Endothelial cell of umbilical vein (primary cell): Measurements from ENCODE around the gene SCNN1B. TPM values are rescaled to one million over a fixed set of nuclear protein-coding genes. Genes with fewer than 3 reads are reported as not detected.

ENCODE experiments used
- BruUV-seq: library from RNA; stranded (reverse); fragments of 400-500 nt; replicated peaks from 2 replicates; lab custom pipeline; 2021; lab: Mats Ljungman, UMichigan
- CTCF ChIA-PET: fragments of 300-600, 350-600 bp; sonication (Branson Sonifier 250); formaldehyde crosslinking; loops from one replicate; lab custom pipeline; 2021; ENCODE audit warnings: antibody characterized with exemption, inconsistent platforms; lab: Charles Lee
- POLR2A ChIA-PET: fragments of 300-600, 350-600 bp; sonication (Branson Sonifier 250); formaldehyde crosslinking; loops from one replicate; lab custom pipeline; 2021; ENCODE audit warnings: antibody characterized with exemption, inconsistent platforms; lab: Charles Lee
- DNase-seq: peaks from one replicate; pipeline ENCODE4 v3.0.0-alpha.2; 2011; ENCODE audit warnings: low read depth, low spot score
- FAIRE-seq: peaks from 2 replicates; lab custom pipeline; 2011; peaks lifted over from hg19 to GRCh38; lab: Jason Lieb, UNC
- H2AFZ ChIP-seq: 2 replicates; pipeline ENCODE4 v1.6.0; 2012; ENCODE audit warnings: low read depth, low read length, control low read depth, inconsistent platforms
- H3K27ac ChIP-seq: 2 replicates; pipeline ENCODE4 v1.5.1; 2011; ENCODE audit warnings: low read depth, mild to moderate bottlenecking, control low read depth, low read length, moderate library complexity; ENCODE audit not compliant: insufficient read depth
- H3K27me3 ChIP-seq, 2 experiments: 2 replicates each; pipeline versions ENCODE4 v1.6.0 to v1.6.1; 2011; ENCODE audit warnings: low read length in 2 of 2, mixed read lengths in 1 of 2; ENCODE audit not compliant: control insufficient read depth in 2 of 2, insufficient read depth in 2 of 2
- H3K36me3 ChIP-seq, 2 experiments: 2 replicates in 1 of 2; 3 replicates in 1 of 2; pipeline ENCODE4 v1.5.1; 2011; ENCODE audit warnings: low read length in 2 of 2, mild to moderate bottlenecking in 1 of 2, moderate library complexity in 1 of 2; ENCODE audit not compliant: control insufficient read depth in 2 of 2, insufficient read depth in 2 of 2; ENCODE audit errors: extremely low read depth in 1 of 2
- H3K4me1 ChIP-seq: 3 replicates; pipeline ENCODE4 v1.5.1; 2011; ENCODE audit warnings: mild to moderate bottlenecking, low read length; ENCODE audit not compliant: control insufficient read depth, insufficient read depth; ENCODE audit errors: extremely low read depth
- H3K4me2 ChIP-seq: 2 replicates; pipeline ENCODE4 v1.6.1; 2011; ENCODE audit warnings: low read length, control low read depth, mixed read lengths; ENCODE audit not compliant: insufficient read depth
- H3K4me3 ChIP-seq, 3 experiments: fragments of 200-600 bp in 1 of 3; sonication (generic), shearing (Covaris generic) in 1 of 3; replicated peaks in 1 of 3; 2 replicates each; pipeline ENCODE4 v1.5.1; 2011 to 2016; ENCODE audit warnings: control low read depth in 3 of 3, low read length in 3 of 3, mild to moderate bottlenecking in 2 of 3, inconsistent platforms in 1 of 3, low read depth in 1 of 3, moderate library complexity in 1 of 3; ENCODE audit not compliant: insufficient read depth in 1 of 3
- H3K79me2 ChIP-seq: 2 replicates; pipeline ENCODE4 v1.6.0; 2012; ENCODE audit warnings: low read length, inconsistent platforms; ENCODE audit not compliant: control insufficient read depth, insufficient read depth
- H3K9ac ChIP-seq: replicated peaks from 2 replicates; pipeline ENCODE3; 2011; ENCODE audit warnings: low read length, control low read depth; ENCODE audit not compliant: insufficient read depth; ENCODE audit errors: extremely low read depth
- H3K9me1 ChIP-seq: replicated peaks from 3 replicates; pipeline ENCODE4 v1.6.0; 2011; ENCODE audit warnings: mild to moderate bottlenecking, low read length; ENCODE audit not compliant: control insufficient read depth, insufficient read depth; ENCODE audit errors: extremely low read depth
- H3K9me3 ChIP-seq: replicated peaks from 2 replicates; pipeline ENCODE4 v1.5.1; 2012; ENCODE audit warnings: low read length, inconsistent platforms; ENCODE audit not compliant: control insufficient read depth, insufficient read depth
- H4K20me1 ChIP-seq: replicated peaks from 2 replicates; pipeline ENCODE3; 2011; ENCODE audit warnings: mild to moderate bottlenecking, low read length; ENCODE audit not compliant: control insufficient read depth, insufficient read depth; ENCODE audit errors: extremely low read depth
- EZH2 ChIP-seq: IDR thresholded peaks from 2 replicates; pipeline ENCODE4 v1.6.1; 2012; ENCODE audit warnings: borderline replicate concordance, low read depth, mild to moderate bottlenecking, moderate library complexity, low read length, inconsistent platforms; ENCODE audit not compliant: severe bottlenecking
- FOS ChIP-seq: IDR thresholded peaks from 2 replicates; pipeline ENCODE4 v1.6.1; 2011; ENCODE audit warnings: mild to moderate bottlenecking, low read length, moderate library complexity, borderline replicate concordance; ENCODE audit not compliant: insufficient read depth
- GATA2 ChIP-seq: IDR thresholded peaks from 2 replicates; pipeline ENCODE4 v1.7.0; 2011; ENCODE audit warnings: low read depth, mild to moderate bottlenecking, moderate library complexity, mixed read lengths, low read length; ENCODE audit not compliant: insufficient read length, insufficient read depth
- JUN ChIP-seq: IDR thresholded peaks from 2 replicates; pipeline ENCODE4 v1.6.1; 2011; ENCODE audit warnings: borderline replicate concordance, low read depth; ENCODE audit not compliant: insufficient read length, insufficient read depth
- MYC ChIP-seq: IDR thresholded peaks from one replicate; pipeline ENCODE4 v1.6.1; 2011; ENCODE audit warnings: mild to moderate bottlenecking, low read depth, low read length
- POLR2A ChIP-seq: IDR thresholded peaks from 2 replicates; pipeline ENCODE4 v1.6.1; 2012; ENCODE audit warnings: low read depth, mild to moderate bottlenecking, control low read depth, low read length
- POLR2AphosphoS5 ChIP-seq: IDR thresholded peaks from 2 replicates; pipeline ENCODE4 v1.6.1; 2012; ENCODE audit warnings: low read depth, mild to moderate bottlenecking, control low read depth, low read length, moderate library complexity; ENCODE audit not compliant: insufficient read depth
- dilution Hi-C: fragments of 300-500 bp; cut with MboI; formaldehyde crosslinking; loops from one replicate; pipeline ENCODE4 v1.15.0; 2019; ENCODE audit warnings: low sequenced_read_pairs; ENCODE audit not compliant: extremely low pct_ligation_motif_present
- intact Hi-C: fragments of 100-400 bp; cut with micrococcal nuclease; formaldehyde crosslinking; loops from one replicate; pipeline ENCODE4 v1.10.0; 2022
- polyA plus RNA-seq, 4 experiments: library from polyadenylated mRNA; depleted of rRNA in 3 of 4; stranded (reverse) in 3 of 4; unstranded in 1 of 4; fragments of >200 nt; gene quantifications; 2 replicates each; pipeline versions ENCODE4 v1.2.1 to v1.2.3, GENCODE V29; 2011 to 2012; ENCODE audit warnings: missing spikeins in 1 of 4
- total RNA-seq: library from RNA; stranded (reverse); gene quantifications from 2 replicates; pipeline ENCODE4 v1.2.3, GENCODE V29; 2021
- TF ChIP-seq, protein P1 (sequence below), 2 donors: IDR thresholded peaks; 1 replicate in 1 of 2; 2 replicates in 1 of 2; pipeline ENCODE4 v1.5.1; 2011; ENCODE audit warnings: low read length in 2 of 2, mild to moderate bottlenecking in 2 of 2, moderate library complexity in 2 of 2, control low read depth in 1 of 2, inconsistent platforms in 1 of 2, low read depth in 1 of 2; ENCODE audit not compliant: insufficient read depth in 1 of 2; ENCODE audit errors: extremely low read depth in 1 of 2
- TF ChIP-seq, protein P2 (sequence below): IDR thresholded peaks from 2 replicates; pipeline ENCODE4 v1.6.1; 2011; ENCODE audit not compliant: insufficient read depth, insufficient read length

Gene SCNN1B
- total and polyA plus RNA-seq, 2 donors (not counting 3 experiments of a cell fraction or from before 2014, with no cell fraction given): not detected

DNA sequence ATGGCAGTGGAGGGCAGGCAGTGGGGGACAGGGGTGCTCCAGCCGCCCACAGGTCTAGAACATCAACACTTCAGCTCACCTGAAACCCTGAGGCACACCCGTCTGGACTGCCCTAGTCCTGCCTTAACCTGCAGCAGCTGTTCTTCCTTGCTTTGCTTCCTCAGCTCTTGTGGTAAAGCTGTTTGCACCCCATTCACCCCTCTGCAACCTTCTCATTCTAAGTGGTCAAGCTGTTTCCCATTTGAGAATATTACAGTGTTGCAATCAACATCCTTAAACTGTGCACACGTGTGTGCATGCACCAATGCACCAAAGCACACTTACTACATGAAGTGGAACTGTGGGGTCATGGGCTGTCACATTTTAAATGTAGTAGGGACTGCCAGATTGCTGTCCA lies 32.4 kb downstream of the SCNN1B start:
- ChIA-PET POLR2A (no interaction called here), CTCF (interaction anchor here (0.8 to 0.9 kb wide), 2 partner anchors 13 to 115 kb away, joined by 3 to 4 read pairs; no protein-coding TSS in a partner anchor)

More for the DNA sequence above, 32.4 kb downstream of the SCNN1B start:
- Histone ChIP-seq H3K27ac (no peak overlapping the region), H3K9me1 (no peaks in the 10 kb centered on the region), H3K27me3 (no peaks in the 10 kb centered on the region), H3K4me2 (no peak overlapping the region), H3K9ac (no peak overlapping the region), H3K79me2 (no peaks in the 10 kb centered on the region), H3K9me3 (no peaks in the 10 kb centered on the region), H3K4me3 (no peak overlapping the region), H4K20me1 (no peaks in the 10 kb centered on the region), H3K4me1 (no peaks in the 10 kb centered on the region), H3K36me3 (no peaks in the 10 kb centered on the region), H2AFZ (no peak overlapping the region)
- BruUV-seq: no TSS peak
- dilution Hi-C loops: no loop called here
- intact Hi-C loops: no loop called here
- no peak for DNase-seq
- TF ChIP-seq JUN: no peak
- no peak for TF ChIP-seq FOS
- TF ChIP-seq, protein P1, sequence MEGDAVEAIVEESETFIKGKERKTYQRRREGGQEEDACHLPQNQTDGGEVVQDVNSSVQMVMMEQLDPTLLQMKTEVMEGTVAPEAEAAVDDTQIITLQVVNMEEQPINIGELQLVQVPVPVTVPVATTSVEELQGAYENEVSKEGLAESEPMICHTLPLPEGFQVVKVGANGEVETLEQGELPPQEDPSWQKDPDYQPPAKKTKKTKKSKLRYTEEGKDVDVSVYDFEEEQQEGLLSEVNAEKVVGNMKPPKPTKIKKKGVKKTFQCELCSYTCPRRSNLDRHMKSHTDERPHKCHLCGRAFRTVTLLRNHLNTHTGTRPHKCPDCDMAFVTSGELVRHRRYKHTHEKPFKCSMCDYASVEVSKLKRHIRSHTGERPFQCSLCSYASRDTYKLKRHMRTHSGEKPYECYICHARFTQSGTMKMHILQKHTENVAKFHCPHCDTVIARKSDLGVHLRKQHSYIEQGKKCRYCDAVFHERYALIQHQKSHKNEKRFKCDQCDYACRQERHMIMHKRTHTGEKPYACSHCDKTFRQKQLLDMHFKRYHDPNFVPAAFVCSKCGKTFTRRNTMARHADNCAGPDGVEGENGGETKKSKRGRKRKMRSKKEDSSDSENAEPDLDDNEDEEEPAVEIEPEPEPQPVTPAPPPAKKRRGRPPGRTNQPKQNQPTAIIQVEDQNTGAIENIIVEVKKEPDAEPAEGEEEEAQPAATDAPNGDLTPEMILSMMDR (IDR thresholded peaks at IDR 0.05; ENCODE audit: extremely low read depth in 1 of 2, insufficient read depth in 1 of 2, low read depth in 1 of 2, low read length in 2 of 2): no peak
- TF ChIP-seq, protein P2, sequence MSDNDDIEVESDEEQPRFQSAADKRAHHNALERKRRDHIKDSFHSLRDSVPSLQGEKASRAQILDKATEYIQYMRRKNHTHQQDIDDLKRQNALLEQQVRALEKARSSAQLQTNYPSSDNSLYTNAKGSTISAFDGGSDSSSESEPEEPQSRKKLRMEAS: no peak
- TF ChIP-seq GATA2: no peak
- TF ChIP-seq MYC: no peak
- TF ChIP-seq POLR2AphosphoS5: no peak
- TF ChIP-seq POLR2A: no peak
- TF ChIP-seq EZH2: no peak
- FAIRE-seq: no peak
